DND-41 (cell line): Measurements from ENCODE around the gene DCLRE1C.

ENCODE experiments used
- ATAC-seq: fragments of 200-7000 bp; cut with Tn5 transposase; 3 replicates; pipeline ENCODE4 v1.9.1; 2021; ENCODE audit warnings: low read depth; ENCODE audit not compliant: insufficient read depth
- DNase-seq: peaks from one replicate; pipeline ENCODE4 v3.0.0-alpha.2; 2020
- H2AFZ ChIP-seq: 2 replicates; pipeline ENCODE4 v1.6.0; 2012; ENCODE audit warnings: low read depth, low read length
- H3K27ac ChIP-seq: 2 replicates; pipeline ENCODE4 v1.5.1; 2012; ENCODE audit warnings: low read length, inconsistent platforms
- H3K27me3 ChIP-seq: fragments of 200-600 bp; sonication (generic); 2 replicates; pipeline ENCODE4 v1.6.0; 2012; ENCODE audit warnings: low read length, mild to moderate bottlenecking, inconsistent platforms; ENCODE audit not compliant: insufficient read depth, poor library complexity
- H3K36me3 ChIP-seq: 2 replicates; pipeline ENCODE4 v1.5.1; 2012; ENCODE audit warnings: low read length, inconsistent platforms; ENCODE audit not compliant: insufficient read depth
- H3K4me1 ChIP-seq: 2 replicates; pipeline ENCODE4 v1.5.1; 2012; ENCODE audit warnings: mild to moderate bottlenecking, low read length; ENCODE audit not compliant: insufficient read depth
- H3K4me2 ChIP-seq: 2 replicates; pipeline ENCODE4 v1.6.0; 2012; ENCODE audit warnings: mild to moderate bottlenecking, moderate library complexity, low read length, inconsistent platforms; ENCODE audit not compliant: insufficient read depth
- H3K4me3 ChIP-seq, 2 experiments: fragments of 200-600 bp in 1 of 2; shearing (Covaris generic) in 1 of 2; 2 replicates each; pipeline ENCODE4 v1.5.1; 2012 to 2016; ENCODE audit warnings: inconsistent platforms in 2 of 2, low read length in 2 of 2, mild to moderate bottlenecking in 2 of 2, low read depth in 1 of 2, moderate library complexity in 1 of 2
- H3K79me2 ChIP-seq: 2 replicates; pipeline ENCODE4 v1.6.0; 2012; ENCODE audit warnings: low read length, inconsistent platforms; ENCODE audit not compliant: insufficient read depth
- H3K9ac ChIP-seq: 2 replicates; pipeline ENCODE4 v1.6.0; 2012; ENCODE audit warnings: low read depth, mild to moderate bottlenecking, inconsistent platforms, low read length, moderate library complexity
- H3K9me3 ChIP-seq: 2 replicates; pipeline ENCODE4 v1.5.1; 2012; ENCODE audit warnings: low read length, moderate library complexity, mild to moderate bottlenecking, inconsistent platforms; ENCODE audit not compliant: insufficient read depth, severe bottlenecking
- H4K20me1 ChIP-seq: 2 replicates; pipeline ENCODE4 v1.6.0; 2012; ENCODE audit warnings: low read length; ENCODE audit not compliant: insufficient read depth
- CTCF ChIP-seq: IDR thresholded peaks from 2 replicates; pipeline ENCODE4 v1.5.1; 2012; ENCODE audit warnings: borderline replicate concordance, low read length, moderate library complexity, mild to moderate bottlenecking; ENCODE audit not compliant: poor library complexity, severe bottlenecking; ENCODE audit errors: extremely low read depth
- EZH2 ChIP-seq: IDR thresholded peaks from 3 replicates; pipeline ENCODE4 v1.6.1; 2012; ENCODE audit warnings: borderline replicate concordance, low read depth, mild to moderate bottlenecking, moderate library complexity, low read length, inconsistent platforms; ENCODE audit not compliant: severe bottlenecking

DCLRE1C gene

GRCh38 chr10:14958872-14959220 is 5.0 kb upstream of the DCLRE1C start:
- H3K36me3 ChIP-seq, result no peaks in the 10 kb centered on the region
- H3K4me1 ChIP-seq, result peaks cover 29% of the 10 kb centered on the region
- H3K4me2 ChIP-seq, result peak overlapping the region; percentile 72
- peaks cover 12% of the 10 kb centered on the region for H3K79me2 ChIP-seq
- TF ChIP-seq CTCF, result no peak
- no peak for TF ChIP-seq EZH2
- H3K4me3 ChIP-seq, result peak overlapping the region; percentile 5 to 65; a peak in 3 of 4 replicates
- ATAC-seq (no peak), DNase-seq (no peak)
- H3K27ac ChIP-seq, result peak overlapping the region; percentile 91; the same call in 1 of the 2 replicates
- no peaks in the 10 kb centered on the region for H3K9me3 ChIP-seq
- peak overlapping the region; percentile 82 for H3K9ac ChIP-seq
- H3K27me3 ChIP-seq, result no peaks in the 10 kb centered on the region
- H2AFZ ChIP-seq, result peak overlapping the region; percentile 84
- H4K20me1 ChIP-seq, result no peaks in the 10 kb centered on the region

GRCh38 chr10:14954934-14955333 is 1.0 kb upstream of the DCLRE1C start:
- H3K27ac ChIP-seq, result peak overlapping the region; percentile 96
- no peak overlapping the region for H2AFZ ChIP-seq
- TF ChIP-seq CTCF (no peak), EZH2 (no peak)

GRCh38 chr10:14953424-14954000 is 384 bp downstream of the DCLRE1C start:
- peak overlapping the region; percentile 96 for H3K27ac ChIP-seq
- H3K4me3 ChIP-seq, result peak overlapping the region; percentile 64 to 78
- peaks cover 46% of the 10 kb centered on the region for H3K4me1 ChIP-seq
- H2AFZ ChIP-seq, result peak overlapping the region; percentile 82
- no peaks in the 10 kb centered on the region for H3K27me3 ChIP-seq
- peaks cover 63% of the 10 kb centered on the region for H3K79me2 ChIP-seq
- H3K9me3 ChIP-seq, result no peaks in the 10 kb centered on the region
- H3K9ac ChIP-seq, result peak overlapping the region; percentile 84
- no peak for TF ChIP-seq CTCF
- no peak for TF ChIP-seq EZH2
- H4K20me1 ChIP-seq, result peaks cover 16% of the 10 kb centered on the region
- H3K4me2 ChIP-seq, result peak overlapping the region; percentile 81
- ATAC-seq, result peak; percentile 61
- no peak for DNase-seq
- H3K36me3 ChIP-seq, result peaks cover 33% of the 10 kb centered on the region

More at GRCh38 chr10:14954934-14955333, 1.0 kb upstream of the DCLRE1C start:
- H3K79me2 ChIP-seq, result peaks cover 49% of the 10 kb centered on the region
- H3K36me3 ChIP-seq, result peaks cover 21% of the 10 kb centered on the region
- H3K27me3 ChIP-seq, result no peaks in the 10 kb centered on the region
- DNase-seq, result no peak
- ATAC-seq, result no peak
- H3K4me2 ChIP-seq, result peak overlapping the region; percentile 81
- no peaks in the 10 kb centered on the region for H3K9me3 ChIP-seq
- peak overlapping the region; percentile 84 for H3K9ac ChIP-seq
- peak overlapping the region; percentile 64 to 78 for H3K4me3 ChIP-seq
- peaks cover 47% of the 10 kb centered on the region for H3K4me1 ChIP-seq
- H4K20me1 ChIP-seq, result peaks cover 9% of the 10 kb centered on the region
